Sigmoid colon (tissue), 7 donors: Measurements from ENCODE around the gene LEF1. TPM values are rescaled to one million over a fixed set of nuclear protein-coding genes. Genes with fewer than 3 reads are reported as not detected.

Experiments used
- DNase-seq: peaks from one replicate; pipeline ENCODE4 v3.0.0-alpha.2; 2019
- H3K27ac ChIP-seq, 4 donors: fragments of 200-600 bp; sonication (generic); one replicate each; pipeline ENCODE4 v1.5.1; 2016 to 2019; ENCODE audit warnings: mild to moderate bottlenecking in 1 of 4
- H3K27me3 ChIP-seq, 3 donors: fragments of 200-600 bp; sonication (generic); one replicate each; pipeline ENCODE4 v1.5.1; 2019; ENCODE audit warnings: mild to moderate bottlenecking in 1 of 3
- H3K36me3 ChIP-seq, 4 donors: fragments of 200-600 bp; sonication (generic); one replicate each; pipeline ENCODE4 v1.5.1; 2016 to 2019
- H3K4me1 ChIP-seq, 4 donors: fragments of 200-600 bp; sonication (generic); one replicate each; pipeline ENCODE4 v1.5.1; 2017 to 2019
- H3K4me3 ChIP-seq, 4 donors: fragments of 200-600 bp; sonication (generic); one replicate each; pipeline ENCODE4 v1.5.1; 2017 to 2019; ENCODE audit warnings: mild to moderate bottlenecking in 2 of 4, moderate library complexity in 1 of 4
- H3K9me3 ChIP-seq, 4 donors: fragments of 200-600 bp in 3 of 4; sonication (generic) in 3 of 4; one replicate each; pipeline versions ENCODE4 v1.5.1 to v1.6.1; 2013 to 2019
- CTCF ChIP-seq, 4 experiments: fragments of 450-650 bp in 3 of 4; fragments of 200-600 bp in 1 of 4; IDR thresholded peaks; one replicate each; pipeline ENCODE4 v1.5.1; 2016 to 2019; ENCODE audit warnings: antibody characterized with exemption in 4 of 4, mild to moderate bottlenecking in 3 of 4, moderate library complexity in 2 of 4
- EP300 ChIP-seq, 4 donors: sonication (generic); formaldehyde crosslinking; IDR thresholded peaks; one replicate each; pipeline ENCODE4 v1.6.1; 2017; ENCODE audit warnings: antibody characterized with exemption in 4 of 4
- POLR2A ChIP-seq, 2 donors: fragments of 450-650 bp; IDR thresholded peaks; one replicate each; pipeline ENCODE4 v1.6.1; 2016; ENCODE audit warnings: antibody characterized with exemption in 2 of 2, mild to moderate bottlenecking in 2 of 2, moderate library complexity in 2 of 2
- POLR2AphosphoS5 ChIP-seq, 4 donors: sonication (generic); formaldehyde crosslinking; IDR thresholded peaks; one replicate each; pipeline ENCODE4 v1.6.1; 2017; ENCODE audit warnings: antibody characterized with exemption in 4 of 4
- whole genome bisulfite sequencing, 2 donors: extraction: QIAGEN DNeasy Blood & Tissue Kit; methylation state at CpG; one replicate each; pipeline ENCODE4 v1.1.7; 2013; 5-methylcytosine and 5-hydroxymethylcytosine counted together
- intact Hi-C: fragments of 100-400 bp; cut with DNase I; formaldehyde crosslinking; loops from one replicate; pipeline ENCODE4 v1.15.1; 2023
- polyA plus RNA-seq, 3 donors: library from polyadenylated mRNA; stranded (reverse); fragments of 200-250 nt; gene quantifications; one replicate each; pipeline ENCODE4 v1.2.3, GENCODE V29; 2013
- total RNA-seq, 4 donors: library from RNA; depleted of rRNA; stranded (reverse); fragments of >200 nt; gene quantifications; one replicate each; pipeline ENCODE4 v1.1.0, GENCODE V29; 2016
- donor health status: healthy with polysubstance abuse.
- donor health status: Bipolar disorder and iron deficiency.
- donor health status: healthy.

Gene LEF1
- total and polyA plus RNA-seq, 7 donors = 0.83 to 25.3 (median 3.2) TPM; not detected in 1

GRCh38 chr4:108024085-108024877, 144.5 kb downstream of the LEF1 start:
- H3K4me3 ChIP-seq = no peak overlapping the region
- WGBS, 2 donors = 84% methylated on average over 5 of the region's 5 CpGs
- TF ChIP-seq EP300 (IDR thresholded peaks at IDR 0.05) = no peak
- TF ChIP-seq POLR2AphosphoS5 (IDR thresholded peaks at IDR 0.05) = no peak
- no peak for TF ChIP-seq POLR2A (IDR thresholded peaks at IDR 0.05)
- TF ChIP-seq CTCF (IDR thresholded peaks at IDR 0.05) = no peak
- intact Hi-C loops = no loop called here
- no peaks in the 10 kb centered on the region for H3K4me1 ChIP-seq
- no peaks in the 10 kb centered on the region for H3K9me3 ChIP-seq
- DNase-seq = no peak
- H3K36me3 ChIP-seq = peaks cover 31 to 94% (median 56%) of the 10 kb centered on the region in 4 donors
- H3K27me3 ChIP-seq = no peaks in the 10 kb centered on the region
- no peak overlapping the region for H3K27ac ChIP-seq

GRCh38 chr4:108018884-108019187, 149.9 kb downstream of the LEF1 start:
- H3K27ac ChIP-seq = no peak overlapping the region
- H3K4me3 ChIP-seq = no peak overlapping the region
- no peaks in the 10 kb centered on the region for H3K27me3 ChIP-seq
- no peaks in the 10 kb centered on the region for H3K4me1 ChIP-seq
- H3K9me3 ChIP-seq = no peaks in the 10 kb centered on the region
- H3K36me3 ChIP-seq = peaks cover 12 to 79% (median 38%) of the 10 kb centered on the region in 4 donors
- TF ChIP-seq POLR2A (IDR thresholded peaks at IDR 0.05) (no peak), POLR2AphosphoS5 (IDR thresholded peaks at IDR 0.05) (no peak), EP300 (IDR thresholded peaks at IDR 0.05) (no peak), CTCF (IDR thresholded peaks at IDR 0.05) (peak in 1 of 4 experiments; percentile 7)
- intact Hi-C loops = loop anchor here (2.0 kb wide), 1 partner anchor 554 kb away; no protein-coding TSS in a partner anchor
- WGBS, 2 donors = 43 to 45% methylated on average over 2 of the region's 2 CpGs
- no peak for DNase-seq

- 39 to 44% methylated on average over 8 of the region's 8 CpGs for WGBS, 2 donors
- Histone ChIP-seq H3K4me3 (no peak overlapping the region), H3K36me3 (peaks cover 7 to 74% (median 33%) of the 10 kb centered on the region in 4 donors), H3K9me3 (no peaks in the 10 kb centered on the region), H3K27ac (no peak overlapping the region), H3K27me3 (no peaks in the 10 kb centered on the region), H3K4me1 (no peaks in the 10 kb centered on the region)
- DNase-seq = peak; percentile 84
- no peak for TF ChIP-seq POLR2A (IDR thresholded peaks at IDR 0.05)
- peak; percentile 43 to 80 (median 76) for TF ChIP-seq CTCF (IDR thresholded peaks at IDR 0.05)
- TF ChIP-seq POLR2AphosphoS5 (IDR thresholded peaks at IDR 0.05) = no peak
- intact Hi-C loops = loop anchor here (2.0 kb wide), 1 partner anchor 555 kb away; no protein-coding TSS in a partner anchor
Observed at GRCh38 chr4:108018040-108018883, 150.5 kb downstream of the LEF1 start.

GRCh38 chr4:108013955-108014354, 154.8 kb downstream of the LEF1 start:
- peaks cover 0 to 6% (median 0%) of the 10 kb centered on the region in 4 donors for H3K4me1 ChIP-seq
- TF ChIP-seq POLR2AphosphoS5 (IDR thresholded peaks at IDR 0.05) = no peak
- no peak for TF ChIP-seq EP300 (IDR thresholded peaks at IDR 0.05)
- TF ChIP-seq CTCF (IDR thresholded peaks at IDR 0.05) = no peak
- no peak for TF ChIP-seq POLR2A (IDR thresholded peaks at IDR 0.05)
- WGBS, 2 donors = 97 to 99% methylated on average over 5 of the region's 5 CpGs
- no peak overlapping the region for H3K27ac ChIP-seq
- intact Hi-C loops = no loop called here
- no peaks in the 10 kb centered on the region for H3K27me3 ChIP-seq
- no peaks in the 10 kb centered on the region for H3K9me3 ChIP-seq
- no peak overlapping the region for H3K4me3 ChIP-seq
- peaks cover 0 to 56% (median 24%) of the 10 kb centered on the region in 4 donors for H3K36me3 ChIP-seq
- DNase-seq = no peak
